ENCODE measurements around the gene MEGF9.

DNA sequence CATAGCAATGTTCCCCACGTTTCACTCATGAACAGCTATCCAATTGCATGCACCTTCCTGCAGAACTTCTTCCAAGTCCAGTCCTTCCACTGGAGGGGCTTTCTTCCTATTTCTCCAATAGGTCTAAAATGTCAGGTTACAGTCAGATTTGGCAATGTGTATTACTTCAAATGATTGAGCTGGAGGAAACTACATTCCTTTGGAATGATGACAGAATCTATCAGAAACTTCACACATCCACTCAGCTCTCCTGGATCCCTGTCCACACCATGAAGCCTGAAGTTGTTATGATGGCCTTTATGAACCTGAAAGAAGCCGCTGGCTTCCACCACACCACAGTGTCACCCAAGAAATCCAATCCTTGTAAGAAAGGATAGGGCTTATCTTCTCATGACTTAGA is 46.7 kb upstream of the MEGF9 start:
- no peak for TF ChIP-seq POLR2A (IDR thresholded peaks at IDR 0.05)
- TF ChIP-seq, protein P1, sequence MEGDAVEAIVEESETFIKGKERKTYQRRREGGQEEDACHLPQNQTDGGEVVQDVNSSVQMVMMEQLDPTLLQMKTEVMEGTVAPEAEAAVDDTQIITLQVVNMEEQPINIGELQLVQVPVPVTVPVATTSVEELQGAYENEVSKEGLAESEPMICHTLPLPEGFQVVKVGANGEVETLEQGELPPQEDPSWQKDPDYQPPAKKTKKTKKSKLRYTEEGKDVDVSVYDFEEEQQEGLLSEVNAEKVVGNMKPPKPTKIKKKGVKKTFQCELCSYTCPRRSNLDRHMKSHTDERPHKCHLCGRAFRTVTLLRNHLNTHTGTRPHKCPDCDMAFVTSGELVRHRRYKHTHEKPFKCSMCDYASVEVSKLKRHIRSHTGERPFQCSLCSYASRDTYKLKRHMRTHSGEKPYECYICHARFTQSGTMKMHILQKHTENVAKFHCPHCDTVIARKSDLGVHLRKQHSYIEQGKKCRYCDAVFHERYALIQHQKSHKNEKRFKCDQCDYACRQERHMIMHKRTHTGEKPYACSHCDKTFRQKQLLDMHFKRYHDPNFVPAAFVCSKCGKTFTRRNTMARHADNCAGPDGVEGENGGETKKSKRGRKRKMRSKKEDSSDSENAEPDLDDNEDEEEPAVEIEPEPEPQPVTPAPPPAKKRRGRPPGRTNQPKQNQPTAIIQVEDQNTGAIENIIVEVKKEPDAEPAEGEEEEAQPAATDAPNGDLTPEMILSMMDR (IDR thresholded peaks at IDR 0.05): no peak
- no peak for TF ChIP-seq POLR2AphosphoS5 (IDR thresholded peaks at IDR 0.05)
